ENCODE measurements around the gene PRR5.

DNA sequence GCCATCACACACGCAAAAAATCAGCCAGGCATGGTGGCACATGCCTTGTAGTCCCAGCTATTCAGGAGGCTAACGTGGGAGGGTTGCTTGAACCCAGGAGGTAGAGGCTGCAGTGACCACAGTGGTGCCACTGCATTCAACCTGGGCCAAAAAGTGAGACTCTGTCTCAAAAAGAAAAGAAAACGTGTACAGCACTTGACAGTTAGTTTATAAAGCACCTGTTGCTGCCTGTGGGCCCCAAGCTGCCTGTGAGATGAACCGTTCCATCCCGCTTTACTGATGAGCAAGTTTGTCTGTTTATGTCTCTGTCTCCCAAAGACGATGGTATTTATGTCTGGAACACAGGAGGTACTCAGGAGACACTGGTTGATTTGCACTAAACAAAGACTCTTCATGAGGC is 1.5 kb upstream of the PRR5 start:
- TF ChIP-seq, protein P1, sequence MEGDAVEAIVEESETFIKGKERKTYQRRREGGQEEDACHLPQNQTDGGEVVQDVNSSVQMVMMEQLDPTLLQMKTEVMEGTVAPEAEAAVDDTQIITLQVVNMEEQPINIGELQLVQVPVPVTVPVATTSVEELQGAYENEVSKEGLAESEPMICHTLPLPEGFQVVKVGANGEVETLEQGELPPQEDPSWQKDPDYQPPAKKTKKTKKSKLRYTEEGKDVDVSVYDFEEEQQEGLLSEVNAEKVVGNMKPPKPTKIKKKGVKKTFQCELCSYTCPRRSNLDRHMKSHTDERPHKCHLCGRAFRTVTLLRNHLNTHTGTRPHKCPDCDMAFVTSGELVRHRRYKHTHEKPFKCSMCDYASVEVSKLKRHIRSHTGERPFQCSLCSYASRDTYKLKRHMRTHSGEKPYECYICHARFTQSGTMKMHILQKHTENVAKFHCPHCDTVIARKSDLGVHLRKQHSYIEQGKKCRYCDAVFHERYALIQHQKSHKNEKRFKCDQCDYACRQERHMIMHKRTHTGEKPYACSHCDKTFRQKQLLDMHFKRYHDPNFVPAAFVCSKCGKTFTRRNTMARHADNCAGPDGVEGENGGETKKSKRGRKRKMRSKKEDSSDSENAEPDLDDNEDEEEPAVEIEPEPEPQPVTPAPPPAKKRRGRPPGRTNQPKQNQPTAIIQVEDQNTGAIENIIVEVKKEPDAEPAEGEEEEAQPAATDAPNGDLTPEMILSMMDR (IDR thresholded peaks at IDR 0.05 in 8 of 11, conservative IDR thresholded peaks at IDR 0.05 in 3 of 11) = no peak
- no peak for TF ChIP-seq POLR2AphosphoS5 (IDR thresholded peaks at IDR 0.05)
- no peak for TF ChIP-seq POLR2A (IDR thresholded peaks at IDR 0.05)
